Panc1 (cell line): ENCODE results near the gene ASAP2.

Source experiments
- POLR2AphosphoS5 ChIP-seq: IDR thresholded peaks from 2 replicates; pipeline ENCODE4 v1.6.1; 2012; ENCODE audit warnings: mild to moderate bottlenecking, low read depth, low read length, moderate library complexity
- TF ChIP-seq, protein P1 (sequence below): fragments of 450-650 bp; IDR thresholded peaks from 2 replicates; pipeline ENCODE4 v1.5.1; 2017; ENCODE audit warnings: mild to moderate bottlenecking
- TF ChIP-seq, protein P2 (sequence below), 2 experiments: IDR thresholded peaks; 2 replicates each; pipeline ENCODE4 v1.6.1; 2011 to 2012; ENCODE audit warnings: low read depth in 2 of 2, control low read depth in 1 of 2, low read length in 1 of 2, mild to moderate bottlenecking in 1 of 2, moderate library complexity in 1 of 2; ENCODE audit not compliant: insufficient read depth in 1 of 2

GRCh38 chr2:9416962-9417316 is 210.3 kb downstream of the ASAP2 start:
- TF ChIP-seq, protein P1, sequence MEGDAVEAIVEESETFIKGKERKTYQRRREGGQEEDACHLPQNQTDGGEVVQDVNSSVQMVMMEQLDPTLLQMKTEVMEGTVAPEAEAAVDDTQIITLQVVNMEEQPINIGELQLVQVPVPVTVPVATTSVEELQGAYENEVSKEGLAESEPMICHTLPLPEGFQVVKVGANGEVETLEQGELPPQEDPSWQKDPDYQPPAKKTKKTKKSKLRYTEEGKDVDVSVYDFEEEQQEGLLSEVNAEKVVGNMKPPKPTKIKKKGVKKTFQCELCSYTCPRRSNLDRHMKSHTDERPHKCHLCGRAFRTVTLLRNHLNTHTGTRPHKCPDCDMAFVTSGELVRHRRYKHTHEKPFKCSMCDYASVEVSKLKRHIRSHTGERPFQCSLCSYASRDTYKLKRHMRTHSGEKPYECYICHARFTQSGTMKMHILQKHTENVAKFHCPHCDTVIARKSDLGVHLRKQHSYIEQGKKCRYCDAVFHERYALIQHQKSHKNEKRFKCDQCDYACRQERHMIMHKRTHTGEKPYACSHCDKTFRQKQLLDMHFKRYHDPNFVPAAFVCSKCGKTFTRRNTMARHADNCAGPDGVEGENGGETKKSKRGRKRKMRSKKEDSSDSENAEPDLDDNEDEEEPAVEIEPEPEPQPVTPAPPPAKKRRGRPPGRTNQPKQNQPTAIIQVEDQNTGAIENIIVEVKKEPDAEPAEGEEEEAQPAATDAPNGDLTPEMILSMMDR: no peak
- no peak for TF ChIP-seq POLR2AphosphoS5
- TF ChIP-seq, protein P2, sequence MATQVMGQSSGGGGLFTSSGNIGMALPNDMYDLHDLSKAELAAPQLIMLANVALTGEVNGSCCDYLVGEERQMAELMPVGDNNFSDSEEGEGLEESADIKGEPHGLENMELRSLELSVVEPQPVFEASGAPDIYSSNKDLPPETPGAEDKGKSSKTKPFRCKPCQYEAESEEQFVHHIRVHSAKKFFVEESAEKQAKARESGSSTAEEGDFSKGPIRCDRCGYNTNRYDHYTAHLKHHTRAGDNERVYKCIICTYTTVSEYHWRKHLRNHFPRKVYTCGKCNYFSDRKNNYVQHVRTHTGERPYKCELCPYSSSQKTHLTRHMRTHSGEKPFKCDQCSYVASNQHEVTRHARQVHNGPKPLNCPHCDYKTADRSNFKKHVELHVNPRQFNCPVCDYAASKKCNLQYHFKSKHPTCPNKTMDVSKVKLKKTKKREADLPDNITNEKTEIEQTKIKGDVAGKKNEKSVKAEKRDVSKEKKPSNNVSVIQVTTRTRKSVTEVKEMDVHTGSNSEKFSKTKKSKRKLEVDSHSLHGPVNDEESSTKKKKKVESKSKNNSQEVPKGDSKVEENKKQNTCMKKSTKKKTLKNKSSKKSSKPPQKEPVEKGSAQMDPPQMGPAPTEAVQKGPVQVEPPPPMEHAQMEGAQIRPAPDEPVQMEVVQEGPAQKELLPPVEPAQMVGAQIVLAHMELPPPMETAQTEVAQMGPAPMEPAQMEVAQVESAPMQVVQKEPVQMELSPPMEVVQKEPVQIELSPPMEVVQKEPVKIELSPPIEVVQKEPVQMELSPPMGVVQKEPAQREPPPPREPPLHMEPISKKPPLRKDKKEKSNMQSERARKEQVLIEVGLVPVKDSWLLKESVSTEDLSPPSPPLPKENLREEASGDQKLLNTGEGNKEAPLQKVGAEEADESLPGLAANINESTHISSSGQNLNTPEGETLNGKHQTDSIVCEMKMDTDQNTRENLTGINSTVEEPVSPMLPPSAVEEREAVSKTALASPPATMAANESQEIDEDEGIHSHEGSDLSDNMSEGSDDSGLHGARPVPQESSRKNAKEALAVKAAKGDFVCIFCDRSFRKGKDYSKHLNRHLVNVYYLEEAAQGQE (IDR thresholded peaks at IDR 0.05; ENCODE audit: insufficient read depth in 1 of 2, low read depth in 2 of 2, low read length in 1 of 2): no peak
